HFFc6 (cell line): Measurements from ENCODE around the gene HOXA4. TPM values are rescaled to one million over a fixed set of nuclear protein-coding genes. Genes with fewer than 3 reads are reported as not detected.

Source experiments
- DNase-seq: peaks from one replicate; pipeline ENCODE4 v3.0.0-alpha.2; 2018
- H3K27ac Mint-ChIP-seq: 2 replicates; pipeline ENCODE4 v1.8.0; 2020; ENCODE audit warnings: mild to moderate bottlenecking, mixed read lengths
- H3K27me3 Mint-ChIP-seq: 2 replicates; pipeline ENCODE4 v1.8.0; 2021; ENCODE audit warnings: mild to moderate bottlenecking, moderate library complexity, mixed read lengths; ENCODE audit not compliant: insufficient read depth
- H3K36me3 Mint-ChIP-seq: 2 replicates; pipeline ENCODE4 v1.8.0; 2021; ENCODE audit warnings: low read depth, mixed read lengths
- H3K4me1 Mint-ChIP-seq: 2 replicates; pipeline ENCODE4 v1.8.0; 2020; ENCODE audit warnings: low read depth, mixed read lengths
- H3K4me3 Mint-ChIP-seq: 2 replicates; pipeline ENCODE4 v1.8.0; 2020; ENCODE audit warnings: mild to moderate bottlenecking, moderate library complexity, mixed read lengths
- H3K9me3 Mint-ChIP-seq: 2 replicates; pipeline ENCODE4 v1.8.0; 2020; ENCODE audit warnings: mild to moderate bottlenecking, mixed read lengths
- CTCF ChIP-seq: fragments of 200-600 bp; sonication (generic); IDR thresholded peaks from 2 replicates; pipeline ENCODE4 v1.5.0; 2021; ENCODE audit warnings: antibody characterized with exemption, mild to moderate bottlenecking
- total RNA-seq, 6 experiments: library from RNA; stranded (reverse); fragmentation: NEBNext Ultra II Directional; extraction: Animal tissue kit (Norgen Biotek cat#: 25700); gene quantifications; 2 replicates in 1 of 6; 3 replicates in 5 of 6; pipeline ENCODE4 v1.2.3, GENCODE V29; 2021

HOXA4 gene
- total RNA-seq, 6 experiments from 2014 or later: 0.38 to 1.0 (median 0.47) TPM

- Mint-ChIP-seq H3K36me3 (peaks cover 18% of the 10 kb centered on the region), H3K9me3 (no peaks in the 10 kb centered on the region), H3K4me1 (peaks cover 8% of the 10 kb centered on the region), H3K27ac (no peak overlapping the region), H3K27me3 (peaks cover 3% of the 10 kb centered on the region; the same call in 1 of the 2 replicates), H3K4me3 (no peak overlapping the region)
- TF ChIP-seq CTCF: no peak
- DNase-seq: no peak
Observed at GRCh38 chr7:27141137-27141922, 10.8 kb upstream of the HOXA4 start.

DNA sequence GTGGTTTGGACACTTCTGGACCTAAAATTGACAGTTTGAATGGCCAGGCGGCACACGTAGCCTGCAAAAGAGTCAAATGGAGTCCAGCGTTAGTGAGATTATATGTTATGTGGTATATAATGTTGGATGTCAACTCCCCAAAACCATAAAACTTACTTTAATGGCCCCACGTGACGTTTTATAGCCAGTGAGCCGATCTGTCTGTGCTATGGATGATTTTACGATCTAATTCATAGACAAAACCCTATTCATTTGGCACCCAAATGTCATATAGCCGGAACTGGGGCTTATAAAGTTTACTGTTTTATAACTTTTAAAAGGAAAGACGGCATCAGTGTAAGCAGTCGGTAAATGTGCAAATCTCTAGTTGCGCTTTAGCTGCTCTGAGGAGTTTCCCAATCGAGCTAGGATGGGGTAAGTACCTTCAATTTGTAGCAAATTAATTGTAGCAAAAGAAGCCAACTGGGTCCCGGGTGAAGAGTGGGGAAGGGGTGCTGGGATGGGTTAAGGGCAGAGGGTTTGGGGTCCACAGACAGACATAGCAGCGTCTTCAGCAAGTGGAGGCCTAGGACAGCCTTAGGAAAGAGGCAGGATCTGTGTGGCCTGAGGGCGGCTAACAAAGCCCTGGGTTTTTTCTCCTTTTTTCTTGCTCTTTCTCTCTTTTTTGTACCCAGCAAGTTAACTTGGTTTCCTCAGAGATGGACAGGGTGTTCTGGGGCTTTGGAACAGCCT lies 9.7 kb upstream of the HOXA4 start:
- Mint-ChIP-seq H3K4me1 (peaks cover 13% of the 10 kb centered on the region), H3K36me3 (peaks cover 23% of the 10 kb centered on the region), H3K27ac (no peak overlapping the region), H3K9me3 (no peaks in the 10 kb centered on the region), H3K4me3 (no peak overlapping the region), H3K27me3 (peaks cover 3% of the 10 kb centered on the region; the same call in 1 of the 2 replicates)
- DNase-seq: no peak
- no peak for TF ChIP-seq CTCF

- peaks cover 20% of the 10 kb centered on the region for H3K4me1 Mint-ChIP-seq
- no peaks in the 10 kb centered on the region for H3K9me3 Mint-ChIP-seq
- no peak for DNase-seq
- H3K4me3 Mint-ChIP-seq: no peak overlapping the region
- H3K27ac Mint-ChIP-seq: no peak overlapping the region
- H3K27me3 Mint-ChIP-seq: peaks cover 3% of the 10 kb centered on the region; the same call in 1 of the 2 replicates
- no peak for TF ChIP-seq CTCF
- H3K36me3 Mint-ChIP-seq: peaks cover 19% of the 10 kb centered on the region
Observed at GRCh38 chr7:27139334-27140125, 9.0 kb upstream of the HOXA4 start.

DNA sequence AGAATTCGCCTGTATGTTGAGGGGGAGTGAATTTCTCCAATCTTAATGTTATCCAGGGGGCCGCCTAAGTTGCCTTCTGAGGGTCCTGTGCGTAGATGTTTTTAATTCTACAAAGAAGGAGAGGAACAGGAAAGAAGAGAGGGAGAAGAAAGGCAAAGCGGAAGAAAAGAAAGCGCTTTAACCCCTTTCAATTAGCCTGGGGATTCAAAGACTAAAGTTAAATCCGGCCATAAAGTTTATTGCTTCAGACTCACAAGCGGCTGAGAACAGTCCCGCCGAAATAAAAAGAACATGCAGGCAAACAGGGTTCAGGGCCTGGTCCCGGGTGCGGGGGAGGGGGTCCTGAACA lies 8.4 kb upstream of the HOXA4 start:
- Mint-ChIP-seq H3K27me3 (peaks cover 3% of the 10 kb centered on the region; the same call in 1 of the 2 replicates), H3K36me3 (peaks cover 19% of the 10 kb centered on the region), H3K9me3 (no peaks in the 10 kb centered on the region), H3K4me3 (no peak overlapping the region), H3K4me1 (peaks cover 26% of the 10 kb centered on the region), H3K27ac (no peak overlapping the region)
- DNase-seq: no peak
- no peak for TF ChIP-seq CTCF

- TF ChIP-seq CTCF: no peak
- peaks cover 30% of the 10 kb centered on the region for H3K4me1 Mint-ChIP-seq
- H3K4me3 Mint-ChIP-seq: no peak overlapping the region
- no peaks in the 10 kb centered on the region for H3K9me3 Mint-ChIP-seq
- no peak overlapping the region for H3K27ac Mint-ChIP-seq
- DNase-seq: no peak
- peaks cover 19% of the 10 kb centered on the region for H3K36me3 Mint-ChIP-seq
- H3K27me3 Mint-ChIP-seq: peaks cover 3% of the 10 kb centered on the region; the same call in 1 of the 2 replicates
Observed at GRCh38 chr7:27138472-27138871, 7.9 kb upstream of the HOXA4 start.
